Measurements from ENCODE around the gene SPAG9.
A peak's percentile ranks its signal among the peaks of the same experiment; 100 is the strongest.
"Not testable (repeated sequence)": the region's sequence is repeated elsewhere in the genome, so short reads cannot be mapped to it uniquely, and the experiment has no call there.

The SPAG9 gene

DNA sequence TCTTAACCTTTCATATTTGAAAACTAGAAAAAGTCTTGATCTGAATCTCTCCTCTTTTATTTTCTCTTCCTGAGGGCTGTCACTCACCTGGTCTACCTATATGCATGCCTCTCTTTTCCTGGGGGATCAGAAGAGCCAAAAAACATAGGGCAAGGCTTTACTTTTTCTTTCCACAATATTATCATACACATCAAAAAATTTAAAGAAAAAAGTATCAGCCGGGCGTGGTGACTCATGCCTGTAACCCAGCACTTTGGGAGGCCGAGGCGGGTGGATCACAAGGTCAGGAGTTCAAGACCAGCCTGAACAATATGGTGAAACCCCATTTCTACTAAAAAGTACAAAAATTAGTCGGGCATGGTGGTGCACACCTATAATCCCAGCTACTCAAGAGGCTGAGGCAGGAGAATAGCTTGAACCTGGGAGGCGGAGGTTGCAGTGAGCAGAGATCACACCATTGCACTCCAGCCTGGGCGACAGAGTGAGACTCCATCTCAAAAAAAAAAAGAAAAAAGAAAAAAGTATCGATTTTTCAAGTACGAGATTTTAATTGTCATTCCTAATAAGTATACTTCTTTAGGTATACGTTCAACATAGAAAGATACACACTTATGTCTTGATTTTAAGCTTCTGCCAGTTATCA, 1.9 kb upstream of the SPAG9 start:
- not testable (repeated sequence) for H3K18ac ChIP-seq (ENCODE audit: low read length); H3K9me3 ChIP-seq (replicated peaks in 1 of 2; ENCODE audit: control insufficient read depth in 2 of 2, insufficient read depth in 1 of 2, low read depth in 1 of 2, low read length in 2 of 2); H3K23ac ChIP-seq (ENCODE audit: low read depth, low read length, poor library complexity); H2BK15ac ChIP-seq (ENCODE audit: low read length); H3K79me1 ChIP-seq (ENCODE audit: low read depth, low read length); H4K8ac ChIP-seq (ENCODE audit: low read depth, low read length); H3K4ac ChIP-seq (ENCODE audit: low read length); H2BK120ac ChIP-seq (ENCODE audit: low read depth, low read length); H3K36me3 ChIP-seq (replicated peaks in 1 of 2; ENCODE audit: control insufficient read depth in 2 of 2, insufficient read depth in 2 of 2, low read length in 2 of 2); H4K91ac ChIP-seq (ENCODE audit: low read depth, low read length, poor library complexity); H3K27me3 ChIP-seq (ENCODE audit: control insufficient read depth in 3 of 3, insufficient read depth in 3 of 3, low read depth in 1 of 3, low read length in 3 of 3); H3K14ac ChIP-seq (ENCODE audit: low read length); H2BK12ac ChIP-seq (ENCODE audit: low read length); H2AK5ac ChIP-seq (ENCODE audit: low read depth, low read length); H3K27ac ChIP-seq (replicated peaks; ENCODE audit: low read length); H2BK5ac ChIP-seq (ENCODE audit: low read length); DNase-seq (ENCODE audit: low spot score); H3K9ac ChIP-seq (ENCODE audit: low read depth, low read length, poor library complexity); H3K4me2 ChIP-seq (ENCODE audit: insufficient read depth, low read length, poor library complexity, severe bottlenecking); H3K4me3 ChIP-seq (ENCODE audit: low read length in 2 of 2)
- no CpG with 5 or more reads among the region's 10 CpGs for WGBS, 2 donors (ENCODE audit: extremely low coverage in 2 of 2, insufficient read length in 2 of 2, insufficient replicate concordance in 1 of 2)
- Histone ChIP-seq H3K4me1 (ENCODE audit: control insufficient read depth in 2 of 2, insufficient read depth in 1 of 2, low read depth in 1 of 2, low read length in 2 of 2) (peaks cover 8 to 16% of the 10 kb centered on the region in 2 donors), H2AFZ (ENCODE audit: low read length) (peak overlapping the region; percentile 92)

GRCh38 chr17:51121620-51122472, 1.2 kb upstream of the SPAG9 start:
- Histone ChIP-seq H2AFZ (ENCODE audit: low read length) (peak overlapping the region; percentile 92), H3K4ac (ENCODE audit: low read length) (no peak overlapping the region), H3K14ac (ENCODE audit: low read length) (no peak overlapping the region), H3K4me2 (ENCODE audit: insufficient read depth, low read length, poor library complexity, severe bottlenecking) (peak overlapping the region; percentile 76), H4K8ac (ENCODE audit: low read depth, low read length) (no peak overlapping the region), H3K9me3 (replicated peaks in 1 of 2; ENCODE audit: control insufficient read depth in 2 of 2, insufficient read depth in 1 of 2, low read depth in 1 of 2, low read length in 2 of 2) (no peaks in the 10 kb centered on the region), H2BK120ac (ENCODE audit: low read depth, low read length) (no peak overlapping the region), H3K27ac (replicated peaks; ENCODE audit: low read length) (no peak overlapping the region), H3K4me3 (ENCODE audit: low read length in 2 of 2) (peak overlapping the region; percentile 32 to 100), H3K4me1 (ENCODE audit: control insufficient read depth in 2 of 2, insufficient read depth in 1 of 2, low read depth in 1 of 2, low read length in 2 of 2) (peaks cover 8 to 16% of the 10 kb centered on the region in 2 donors), H3K9ac (ENCODE audit: low read depth, low read length, poor library complexity) (peak overlapping the region; percentile 45), H3K27me3 (ENCODE audit: control insufficient read depth in 3 of 3, insufficient read depth in 3 of 3, low read depth in 1 of 3, low read length in 3 of 3) (no peaks in the 10 kb centered on the region), H4K91ac (ENCODE audit: low read depth, low read length, poor library complexity) (no peak overlapping the region), H2BK15ac (ENCODE audit: low read length) (no peak overlapping the region), H3K36me3 (replicated peaks in 1 of 2; ENCODE audit: control insufficient read depth in 2 of 2, insufficient read depth in 2 of 2, low read length in 2 of 2) (no peaks in the 10 kb centered on the region), H3K18ac (ENCODE audit: low read length) (peak overlapping the region; percentile 74), H2BK12ac (ENCODE audit: low read length) (no peak overlapping the region), H2AK5ac (ENCODE audit: low read depth, low read length) (no peak overlapping the region), H2BK5ac (ENCODE audit: low read length) (no peak overlapping the region), H3K23ac (ENCODE audit: low read depth, low read length, poor library complexity) (peak overlapping the region; percentile 29), H3K79me1 (ENCODE audit: low read depth, low read length) (peaks cover 4% of the 10 kb centered on the region)
- peak; percentile 51 for DNase-seq (ENCODE audit: low spot score)
- no CpG with 5 or more reads among the region's 23 CpGs for WGBS, 2 donors (ENCODE audit: extremely low coverage in 2 of 2, insufficient read length in 2 of 2, insufficient replicate concordance in 1 of 2)

DNA sequence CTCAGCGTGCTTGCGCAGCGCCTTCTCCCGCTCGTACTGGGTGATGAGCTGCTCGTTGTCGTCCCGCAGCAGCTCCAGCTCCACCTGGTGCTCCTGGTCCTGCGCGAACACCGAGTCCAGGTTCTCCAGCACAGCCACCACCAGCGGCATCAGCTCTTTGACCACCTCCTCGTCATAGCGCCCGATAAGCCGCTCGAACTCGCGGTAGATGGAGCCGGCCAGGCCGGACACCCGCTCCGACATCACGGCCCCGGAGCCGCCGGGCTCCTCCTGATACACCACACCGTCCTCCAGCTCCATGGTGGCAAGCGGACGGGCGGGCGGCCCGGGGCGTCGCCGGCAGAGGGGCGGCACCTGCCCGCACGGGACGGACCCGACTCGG, 320 bp downstream of the SPAG9 start:
- no peak overlapping the region for H2BK120ac ChIP-seq (ENCODE audit: low read depth, low read length)
- H3K27ac ChIP-seq (replicated peaks; ENCODE audit: low read length): peak overlapping the region; percentile 64
- H3K4me1 ChIP-seq (ENCODE audit: control insufficient read depth in 2 of 2, insufficient read depth in 1 of 2, low read depth in 1 of 2, low read length in 2 of 2): peaks cover 8 to 16% of the 10 kb centered on the region in 2 donors
- no peak overlapping the region for H4K8ac ChIP-seq (ENCODE audit: low read depth, low read length)
- peak overlapping the region; percentile 75 for H3K4me2 ChIP-seq (ENCODE audit: insufficient read depth, low read length, poor library complexity, severe bottlenecking)
- peaks cover 6% of the 10 kb centered on the region for H3K79me1 ChIP-seq (ENCODE audit: low read depth, low read length)
- H3K27me3 ChIP-seq (ENCODE audit: control insufficient read depth in 3 of 3, insufficient read depth in 3 of 3, low read depth in 1 of 3, low read length in 3 of 3): no peaks in the 10 kb centered on the region
- peak overlapping the region; percentile 89 to 100 for H3K4me3 ChIP-seq (ENCODE audit: low read length in 2 of 2)
- peak overlapping the region; percentile 82 for H3K14ac ChIP-seq (ENCODE audit: low read length)
- H2AFZ ChIP-seq (ENCODE audit: low read length): peak overlapping the region; percentile 93
- H4K91ac ChIP-seq (ENCODE audit: low read depth, low read length, poor library complexity): no peak overlapping the region
- H2BK12ac ChIP-seq (ENCODE audit: low read length): no peak overlapping the region
- peak overlapping the region; percentile 97 for H3K23ac ChIP-seq (ENCODE audit: low read depth, low read length, poor library complexity)
- WGBS, 2 donors (ENCODE audit: extremely low coverage in 2 of 2, insufficient read length in 2 of 2, insufficient replicate concordance in 1 of 2): no CpG with 5 or more reads among the region's 42 CpGs
- no peaks in the 10 kb centered on the region for H3K9me3 ChIP-seq (replicated peaks in 1 of 2; ENCODE audit: control insufficient read depth in 2 of 2, insufficient read depth in 1 of 2, low read depth in 1 of 2, low read length in 2 of 2)
- no peak for DNase-seq (ENCODE audit: low spot score)
- peak overlapping the region; percentile 84 for H2BK5ac ChIP-seq (ENCODE audit: low read length)
- H2AK5ac ChIP-seq (ENCODE audit: low read depth, low read length): no peak overlapping the region
- no peak overlapping the region for H3K4ac ChIP-seq (ENCODE audit: low read length)
- H3K36me3 ChIP-seq (replicated peaks in 1 of 2; ENCODE audit: control insufficient read depth in 2 of 2, insufficient read depth in 2 of 2, low read length in 2 of 2): no peaks in the 10 kb centered on the region
- peak overlapping the region; percentile 71 for H2BK15ac ChIP-seq (ENCODE audit: low read length)
- peak overlapping the region; percentile 99 for H3K9ac ChIP-seq (ENCODE audit: low read depth, low read length, poor library complexity)
- H3K18ac ChIP-seq (ENCODE audit: low read length): peak overlapping the region; percentile 85
